Measurements from ENCODE around the gene MFSD6L.

- TF ChIP-seq POLR2A (IDR thresholded peaks at IDR 0.05; ENCODE audit: low read length) = no peak
- no peak for TF ChIP-seq GATA1 (IDR thresholded peaks at IDR 0.05; ENCODE audit: low read depth, low read length)
Observed at GRCh38 chr17:8847891-8848290, 48.7 kb upstream of the MFSD6L start.
